Fibroblast of villous mesenchyme (primary cell): ENCODE measurements around the gene AURKA. TPM values are rescaled to one million over a fixed set of nuclear protein-coding genes. Genes with fewer than 3 reads are reported as not detected.
"Not testable (repeated sequence)": the region's sequence is repeated elsewhere in the genome, so short reads cannot be mapped to it uniquely, and the experiment has no call there.

Experiments used
- DNase-seq: peaks from one replicate; pipeline ENCODE4 v3.0.0-alpha.2; 2010; ENCODE audit warnings: low read depth
- H3K4me3 ChIP-seq: 2 replicates; pipeline ENCODE4 v1.5.1; 2011; ENCODE audit warnings: low read depth, mild to moderate bottlenecking, low read length
- CTCF ChIP-seq: IDR thresholded peaks from 2 replicates; pipeline ENCODE4 v1.5.1; 2012; ENCODE audit warnings: low read depth, mild to moderate bottlenecking, low read length; ENCODE audit not compliant: insufficient read depth
- total RNA-seq: library from RNA; depleted of rRNA; stranded (reverse); fragments of >200 nt; gene quantifications from 2 replicates; pipeline ENCODE4 v1.2.3, GENCODE V29; 2012

The AURKA gene
- total RNA-seq, 1 donor: 57.0 TPM

- no peak for TF ChIP-seq CTCF
- peak; percentile 34 for DNase-seq
- peak overlapping the region; percentile 96 for H3K4me3 ChIP-seq
These were observed 967 bp upstream of the AURKA start for GRCh38 chr20:56392881-56393482.

- no peak for TF ChIP-seq CTCF
- H3K4me3 ChIP-seq: peak overlapping the region; percentile 96
- DNase-seq: peak; percentile 38
These were observed 351 bp downstream of the AURKA start for GRCh38 chr20:56391596-56392131.

- no peak for TF ChIP-seq CTCF
- peak; percentile 31 for DNase-seq
- peak overlapping the region; percentile 96 for H3K4me3 ChIP-seq
These were observed 978 bp downstream of the AURKA start for GRCh38 chr20:56391037-56391436.

- DNase-seq: not testable (repeated sequence)
- H3K4me3 ChIP-seq: peak overlapping the region; percentile 96
These were observed 1.6 kb downstream of the AURKA start for GRCh38 chr20:56390396-56390795.

- no peak overlapping the region for H3K4me3 ChIP-seq
- no peak for TF ChIP-seq CTCF
- no peak for DNase-seq
These were observed 2.2 kb downstream of the AURKA start for GRCh38 chr20:56389807-56390206.

- H3K4me3 ChIP-seq: no peak overlapping the region
- TF ChIP-seq CTCF: no peak
- no peak for DNase-seq
These were observed 3.1 kb downstream of the AURKA start for GRCh38 chr20:56388882-56389281.

- TF ChIP-seq CTCF: no peak
- H3K4me3 ChIP-seq: no peak overlapping the region
- no peak for DNase-seq
These were observed 5.8 kb downstream of the AURKA start for GRCh38 chr20:56386219-56386618.
